Measurements from ENCODE around the gene SPPL3.

Gene SPPL3

GRCh38 chr12:120771097-120771496 lies 133.1 kb downstream of the SPPL3 start:
- DNase-seq = no peak

- no peak for DNase-seq
These were observed 136.8 kb downstream of the SPPL3 start for GRCh38 chr12:120767071-120768024.

GRCh38 chr12:120766566-120766965 lies 137.6 kb downstream of the SPPL3 start:
- DNase-seq = no peak

GRCh38 chr12:120764816-120765215 lies 139.3 kb downstream of the SPPL3 start:
- DNase-seq = no peak

GRCh38 chr12:120763250-120763649 lies 140.9 kb downstream of the SPPL3 start:
- no peak for DNase-seq

- no peak for DNase-seq
These were observed 142.1 kb downstream of the SPPL3 start for GRCh38 chr12:120762086-120762485.

GRCh38 chr12:120761519-120761934 lies 142.6 kb downstream of the SPPL3 start:
- no peak for DNase-seq

- no peak for DNase-seq
These were observed 143.6 kb downstream of the SPPL3 start for GRCh38 chr12:120760349-120761254.

GRCh38 chr12:120759591-120760348 lies 144.4 kb downstream of the SPPL3 start:
- no peak for DNase-seq

- DNase-seq = no peak
These were observed 145.2 kb downstream of the SPPL3 start for GRCh38 chr12:120758798-120759590.

- no peak for DNase-seq
These were observed 146.2 kb downstream of the SPPL3 start for GRCh38 chr12:120757949-120758348.

- no peak for DNase-seq
These were observed 146.9 kb downstream of the SPPL3 start for GRCh38 chr12:120757226-120757742.

GRCh38 chr12:120755269-120755668 lies 148.9 kb downstream of the SPPL3 start:
- DNase-seq = no peak

GRCh38 chr12:120754792-120755191 lies 149.4 kb downstream of the SPPL3 start:
- no peak for DNase-seq

GRCh38 chr12:120751389-120751788 lies 152.8 kb downstream of the SPPL3 start:
- DNase-seq = no peak

GRCh38 chr12:120750806-120751205 lies 153.4 kb downstream of the SPPL3 start:
- DNase-seq = no peak

- no peak for DNase-seq
These were observed 154.9 kb downstream of the SPPL3 start for GRCh38 chr12:120749256-120749655.

- no peak for DNase-seq
These were observed 155.9 kb downstream of the SPPL3 start for GRCh38 chr12:120748242-120748641.

- DNase-seq = no peak
These were observed 159.2 kb downstream of the SPPL3 start for GRCh38 chr12:120744922-120745493.

- no peak for DNase-seq
These were observed 162.4 kb downstream of the SPPL3 start for GRCh38 chr12:120741476-120742421.
